Iris pigment epithelial cell (primary cell): ENCODE measurements around the gene SRPX.
A peak's percentile ranks its signal among the peaks of the same experiment; 100 is the strongest.

Experiments used
- DNase-seq: peaks from one replicate; pipeline ENCODE4 v3.0.0-alpha.2; 2011; ENCODE audit warnings: low read depth

SRPX gene

DNA sequence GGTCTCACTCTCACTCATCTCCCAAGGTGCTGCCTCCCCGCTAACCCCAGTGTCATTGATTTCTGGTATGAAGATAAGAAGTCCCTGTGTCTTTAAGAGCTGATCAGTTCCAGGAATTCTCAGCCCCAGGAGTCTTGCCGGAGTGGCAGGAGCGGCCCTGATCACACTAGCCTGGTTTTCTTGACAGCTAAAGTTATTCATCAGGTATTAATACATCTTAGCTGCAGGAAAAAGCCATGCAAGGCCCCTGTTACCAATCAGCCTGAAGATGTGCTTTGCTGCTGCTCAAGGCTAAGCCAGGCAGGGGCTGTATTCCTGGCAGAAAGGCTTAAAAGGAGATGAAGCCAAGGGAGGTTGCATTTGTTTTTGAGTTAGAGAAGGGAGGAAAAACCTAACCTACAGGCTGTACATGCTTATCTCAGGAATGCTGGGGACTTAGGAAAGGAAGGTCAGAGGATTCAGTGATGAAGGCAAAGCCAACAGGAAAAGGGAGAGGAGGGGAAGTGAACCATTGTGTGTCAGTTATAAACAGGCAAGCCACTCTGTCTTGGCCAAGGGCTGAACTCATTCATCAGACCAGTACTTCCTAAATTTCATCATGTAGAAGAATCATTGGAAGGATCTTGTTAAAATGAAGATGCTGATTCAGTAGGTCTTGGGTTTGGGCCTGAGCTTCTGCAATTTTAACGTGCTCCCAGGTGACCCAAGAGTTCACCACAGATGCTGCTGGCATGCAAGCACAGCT is 8.6 kb downstream of the SRPX start:
- no peak for DNase-seq

DNA sequence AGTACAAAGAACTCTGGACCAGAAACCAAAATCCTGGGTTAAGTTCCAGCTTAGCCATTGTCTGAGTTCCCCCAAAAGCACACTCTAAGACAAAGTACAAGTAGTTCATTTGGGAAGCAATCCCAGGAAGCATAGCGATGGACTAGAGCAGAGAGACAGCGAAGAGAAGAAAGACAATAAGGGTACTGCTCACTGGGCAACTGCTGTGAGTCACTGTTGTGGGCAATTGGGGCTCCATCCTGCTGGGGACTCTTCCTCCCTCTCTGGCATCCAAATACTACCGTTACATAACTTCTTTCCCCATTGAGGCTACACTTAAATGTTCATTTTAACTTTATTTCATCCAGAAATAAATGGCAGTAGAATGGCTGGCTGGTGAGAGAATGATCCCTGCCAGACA is 14.1 kb downstream of the SRPX start:
- DNase-seq: no peak

DNA sequence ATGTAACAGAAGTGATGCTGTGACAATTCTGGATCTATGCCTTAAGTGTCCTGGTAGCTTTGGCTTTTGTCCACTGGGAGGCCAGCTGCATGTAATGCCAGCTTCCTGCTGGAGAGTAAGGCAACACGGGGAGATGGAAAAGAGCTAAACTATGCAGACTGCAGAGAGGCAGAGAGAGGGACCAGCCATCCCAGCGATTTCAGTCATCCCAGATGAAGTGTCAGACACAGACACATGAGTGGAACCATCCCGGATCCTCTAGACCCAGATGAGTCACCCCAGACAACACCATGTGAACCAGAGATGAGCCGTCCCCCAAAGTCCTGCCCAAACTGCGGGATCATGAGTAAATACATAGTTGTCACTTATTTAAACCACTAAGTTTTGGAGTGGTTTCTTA is 14.6 kb downstream of the SRPX start:
- peak; percentile 25 for DNase-seq

DNA sequence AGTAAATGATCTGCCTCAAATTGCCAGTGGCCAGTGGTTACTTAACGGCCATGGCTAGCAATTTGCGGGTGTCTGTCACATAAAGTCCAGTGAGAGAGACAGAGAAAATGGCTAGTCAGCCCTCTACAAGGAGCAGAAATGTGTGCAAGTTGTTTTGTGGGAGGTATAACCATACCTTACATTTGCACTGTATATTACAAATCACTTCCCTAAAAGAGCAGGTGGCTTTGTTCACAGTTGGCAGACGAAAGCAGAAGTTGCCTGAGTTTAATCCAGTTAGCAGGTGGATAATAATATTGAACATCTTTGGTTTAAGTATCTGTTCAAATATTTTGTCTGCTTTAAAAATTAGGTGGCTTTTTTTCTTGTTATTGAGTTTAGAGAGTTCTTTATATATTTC is 15.6 kb downstream of the SRPX start:
- no peak for DNase-seq

DNA sequence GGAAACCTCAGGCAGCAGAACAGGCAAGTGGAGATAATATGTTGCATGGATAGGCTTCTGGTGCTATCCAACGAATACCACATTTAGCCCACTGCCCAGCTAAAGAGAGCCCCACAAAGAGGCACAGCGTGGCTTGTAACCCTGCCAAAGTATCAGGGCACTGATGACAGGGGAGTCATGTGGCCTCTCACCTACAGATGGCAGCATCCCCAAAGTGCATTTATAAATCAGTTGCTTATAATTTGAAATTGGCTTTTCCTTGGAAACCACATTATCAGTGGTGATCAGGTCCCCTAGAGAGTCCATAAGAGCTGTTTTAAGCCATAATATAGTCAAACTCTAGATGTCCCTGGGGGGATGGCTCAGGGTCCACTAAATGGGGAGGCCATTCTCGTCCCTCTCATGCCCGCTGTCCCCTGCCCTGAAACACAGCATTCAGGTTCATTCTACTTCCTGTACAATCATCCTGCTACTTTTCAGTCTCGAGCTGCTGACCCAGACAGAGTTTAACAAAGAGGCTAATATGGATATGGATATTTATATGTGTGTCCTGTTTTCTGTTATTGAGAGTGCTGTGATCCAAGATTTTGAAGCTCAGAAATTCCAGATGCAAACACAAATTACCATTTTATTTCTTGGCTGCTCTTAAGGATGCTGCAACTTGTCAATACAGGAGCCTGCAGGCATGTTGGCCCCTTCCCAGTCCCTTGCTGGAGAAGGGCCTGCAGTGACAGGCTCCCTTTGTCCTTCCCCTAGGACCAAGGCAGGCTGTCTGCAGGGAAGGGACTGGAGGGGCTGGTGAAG is 28.5 kb downstream of the SRPX start:
- DNase-seq: no peak

DNA sequence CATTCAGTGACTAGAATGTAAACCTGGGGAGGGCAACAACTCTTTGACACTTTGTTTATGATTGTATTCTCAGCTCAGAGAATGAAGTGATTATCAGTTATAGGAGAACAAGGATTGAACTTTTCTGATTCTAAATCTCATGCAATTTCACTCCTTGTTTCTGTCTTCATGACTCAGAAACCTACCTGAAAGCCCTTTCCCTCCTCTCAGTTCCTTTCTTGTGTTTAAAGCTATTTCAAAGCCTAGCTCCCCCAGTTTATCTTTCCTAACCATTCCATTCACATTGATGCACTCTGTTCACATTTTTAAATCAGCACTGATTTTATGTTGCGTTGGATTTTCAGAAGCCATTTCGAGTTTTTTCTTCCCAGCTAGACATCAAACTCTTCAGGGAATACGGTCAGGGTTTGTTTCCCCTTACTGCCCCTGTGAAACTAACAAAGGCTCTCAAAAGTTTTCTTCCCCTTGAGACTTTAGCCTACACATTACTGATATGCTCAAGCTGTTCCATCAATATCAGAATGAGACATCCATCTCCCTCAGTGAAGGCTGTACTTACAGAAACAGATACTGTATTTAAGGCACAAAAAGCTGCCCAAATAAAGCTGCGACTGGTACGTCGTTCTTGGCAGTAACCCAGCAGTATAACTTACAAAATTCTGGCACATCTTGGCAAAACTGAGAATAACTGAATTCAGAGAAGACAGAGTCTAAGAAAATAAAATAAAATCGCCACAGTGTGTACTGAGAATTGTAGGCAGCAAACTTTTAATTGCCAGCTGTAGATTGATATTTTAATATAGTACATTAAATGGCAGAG is 31.0 kb downstream of the SRPX start:
- DNase-seq: no peak

DNA sequence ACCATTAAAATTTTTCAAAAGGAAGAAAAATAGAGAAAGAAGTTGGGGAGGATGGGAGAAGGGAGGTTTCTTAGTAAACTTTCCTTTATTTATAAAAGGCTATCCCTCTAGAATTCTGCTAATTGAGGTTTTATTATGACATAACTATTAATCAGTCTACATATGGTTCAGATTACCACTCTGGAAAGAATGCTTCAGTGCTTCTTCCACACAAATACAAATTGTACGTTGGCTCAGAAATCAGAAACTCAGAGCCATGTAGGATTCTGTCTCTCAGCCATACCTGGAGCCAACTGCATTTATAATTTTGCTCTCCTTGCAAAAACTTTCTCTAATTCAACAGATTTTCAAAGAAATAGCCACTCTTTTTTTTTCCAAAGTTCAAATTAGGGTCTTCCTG is 37.1 kb downstream of the SRPX start:
- peak; percentile 18 for DNase-seq

DNA sequence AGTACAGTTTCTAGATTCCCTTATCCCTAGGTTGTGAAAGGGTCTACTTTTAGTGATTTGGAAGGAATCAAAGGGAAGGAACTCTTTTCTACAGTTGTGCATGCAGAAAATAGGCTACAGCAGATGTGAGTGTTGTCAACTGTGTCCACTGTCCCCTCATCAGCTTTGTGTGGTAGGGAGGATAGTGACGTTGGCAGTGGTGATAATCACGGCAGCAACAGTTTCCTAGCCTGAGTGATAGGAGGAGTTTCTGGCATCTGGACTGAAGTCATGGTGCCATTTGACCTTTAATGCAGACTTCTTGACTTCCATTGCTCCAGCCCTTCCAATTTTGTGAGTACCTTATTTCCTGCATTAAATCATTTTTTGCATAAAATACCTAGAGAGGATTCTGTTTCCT is 39.3 kb downstream of the SRPX start:
- no peak for DNase-seq

DNA sequence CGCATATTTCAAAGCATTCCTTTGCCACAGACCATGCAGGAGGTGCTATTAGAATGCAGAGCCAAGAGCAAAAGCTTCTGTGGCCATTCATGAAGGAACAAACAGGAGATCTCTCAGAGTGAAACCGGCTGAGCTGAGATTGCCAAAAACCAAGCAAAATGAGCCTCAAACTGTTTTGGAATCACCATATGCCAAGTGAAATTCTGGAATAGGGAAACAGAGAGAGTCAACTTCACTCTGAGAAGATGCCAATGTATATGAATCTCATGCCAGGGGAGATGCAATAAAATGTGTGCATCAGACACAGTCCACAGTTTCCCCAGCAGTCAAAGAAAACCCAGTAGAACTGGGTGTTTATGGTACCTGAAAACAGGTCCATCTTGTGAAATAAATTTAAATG is 42.3 kb downstream of the SRPX start:
- DNase-seq: no peak

DNA sequence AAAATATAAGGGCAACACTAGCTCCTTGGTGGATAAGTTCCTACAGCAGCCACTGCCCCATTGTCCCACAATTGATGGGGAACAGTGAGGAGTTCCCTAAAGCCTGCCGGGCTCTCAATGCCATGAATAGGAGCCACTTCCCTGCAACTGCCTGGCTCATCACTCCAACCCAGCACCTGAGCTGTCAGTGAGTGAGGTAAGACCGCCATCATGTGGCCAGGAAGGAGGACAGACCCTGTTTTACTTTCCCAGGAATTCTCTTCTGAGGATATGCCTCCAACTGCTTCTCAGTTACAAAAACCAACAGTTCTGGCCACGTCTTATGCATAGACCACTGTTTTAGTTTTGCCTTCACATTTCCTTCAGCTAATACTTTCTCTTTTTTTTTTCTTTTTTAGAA is 45.5 kb downstream of the SRPX start:
- DNase-seq: peak; percentile 31

DNA sequence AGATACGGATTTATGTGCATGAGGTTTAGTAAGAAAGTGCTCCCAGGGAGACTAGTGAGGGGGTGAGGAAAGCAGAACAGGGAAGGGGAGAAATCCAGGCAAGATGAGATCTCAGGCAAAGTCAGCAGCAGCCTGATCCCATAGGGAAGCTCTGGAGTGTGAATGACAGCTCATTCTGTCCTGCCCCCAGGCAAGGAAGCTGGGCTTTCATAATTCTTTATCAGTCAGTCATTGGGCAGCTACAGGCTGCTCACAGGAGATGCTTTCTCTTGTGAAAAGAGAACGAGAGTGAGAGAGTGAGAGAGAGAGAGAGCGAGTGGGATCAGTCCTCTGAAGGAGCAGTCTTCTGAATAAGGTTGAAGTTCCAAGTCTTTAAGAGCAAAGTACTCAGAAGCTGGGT is 48.1 kb downstream of the SRPX start:
- DNase-seq: peak; percentile 15

DNA sequence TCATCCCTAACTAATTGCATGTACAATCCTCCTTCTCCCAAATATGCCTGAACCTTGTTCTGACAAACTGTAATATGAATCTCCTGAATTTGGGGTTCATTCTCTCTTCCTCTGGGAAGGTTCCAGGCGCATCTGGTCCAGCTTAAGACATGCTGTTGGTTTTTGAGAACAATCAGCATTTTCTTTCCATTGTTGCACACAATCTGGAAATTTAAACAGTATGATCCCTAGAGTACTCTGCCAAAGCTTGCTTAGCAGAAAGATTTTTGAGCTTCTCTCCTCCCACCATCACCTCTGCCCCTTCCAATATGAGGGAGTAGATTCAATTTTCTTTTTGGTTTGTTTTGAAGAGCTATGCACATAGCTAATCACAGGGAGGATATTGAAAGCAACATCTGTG is 50.1 kb downstream of the SRPX start:
- DNase-seq: no peak

DNA sequence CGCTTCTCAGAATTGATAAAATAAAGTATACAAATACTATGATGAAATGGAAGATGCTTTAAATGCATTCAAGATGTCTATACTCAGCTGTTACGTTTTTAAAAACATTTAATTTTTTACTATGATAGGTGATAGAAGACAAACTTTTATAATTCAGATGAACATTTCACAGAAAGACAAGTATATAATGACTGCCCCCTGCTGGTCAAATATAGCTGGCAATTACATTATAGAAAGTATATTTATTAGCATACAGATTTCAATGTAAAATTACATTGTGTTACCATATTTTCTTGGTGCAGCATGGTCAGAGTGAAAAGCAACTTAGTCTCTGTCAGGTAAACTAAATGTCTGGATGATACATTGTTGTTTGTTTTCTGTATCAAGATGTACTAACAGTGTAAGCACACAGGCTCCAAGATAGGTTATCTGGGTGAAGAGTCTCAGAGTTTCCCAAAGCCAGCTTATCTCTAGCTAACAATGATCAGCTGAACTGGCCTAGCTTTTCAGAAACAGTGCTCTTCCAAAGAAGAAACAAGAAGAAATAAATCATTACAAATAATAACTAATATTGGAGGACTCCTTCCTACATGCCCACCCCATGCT is 54.1 kb downstream of the SRPX start:
- peak; percentile 25 for DNase-seq

DNA sequence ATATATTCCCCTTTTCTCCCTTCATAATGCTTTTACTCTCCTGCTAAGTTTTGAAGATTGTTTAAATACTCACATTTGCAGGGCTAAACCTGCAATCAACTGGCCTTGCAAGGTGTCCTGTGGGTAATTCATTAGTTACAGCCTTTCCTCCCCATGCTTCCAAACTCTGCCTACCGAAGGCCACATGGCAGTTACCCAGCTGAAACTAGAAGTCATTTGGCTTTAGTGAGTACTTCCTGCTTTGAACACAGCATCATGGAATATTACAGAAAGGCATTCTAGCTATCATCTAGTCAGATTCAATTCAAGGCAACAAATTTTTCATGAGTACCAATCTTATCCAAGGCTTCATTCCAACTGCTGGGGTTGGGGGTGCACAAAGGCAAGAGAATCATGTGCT is 55.6 kb downstream of the SRPX start:
- no peak for DNase-seq

DNA sequence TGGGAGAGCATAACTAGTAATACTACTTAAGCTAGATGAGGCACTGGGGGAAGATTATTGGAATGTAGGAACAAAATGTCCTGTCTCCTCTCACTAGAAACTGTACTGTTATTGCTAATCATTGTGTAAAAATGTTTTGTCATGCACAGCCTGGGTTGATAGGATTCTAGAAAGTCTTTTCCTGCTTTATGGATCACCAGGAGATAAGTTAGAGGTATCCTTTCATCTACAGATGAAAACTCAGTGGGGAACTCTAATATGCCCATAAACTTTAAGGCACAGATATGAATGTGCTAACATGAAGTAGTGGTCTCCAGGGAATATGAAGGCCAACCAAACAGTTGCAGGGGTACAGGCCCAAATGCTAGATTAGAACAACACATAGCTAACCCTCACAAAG is 57.5 kb downstream of the SRPX start:
- DNase-seq: no peak

DNA sequence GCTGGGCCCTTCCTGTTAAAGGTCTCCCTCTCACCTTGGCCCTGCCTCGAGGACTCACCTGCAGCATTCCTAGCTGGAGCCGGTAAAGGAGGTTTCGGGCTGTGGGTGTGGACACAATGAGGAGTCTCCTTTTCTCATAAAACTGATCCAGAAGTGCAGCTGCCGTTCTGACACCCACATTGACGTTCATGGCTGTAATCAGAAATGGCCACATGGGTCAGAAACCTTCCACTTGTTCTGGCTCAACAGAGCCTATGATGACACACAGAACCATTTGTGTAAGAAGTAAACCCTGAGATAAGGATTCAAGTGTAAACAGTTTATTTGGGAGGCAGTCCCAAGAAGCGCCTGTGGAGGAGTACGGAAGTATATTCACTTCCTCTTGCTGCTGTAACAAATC is 63.8 kb downstream of the SRPX start:
- DNase-seq: no peak

DNA sequence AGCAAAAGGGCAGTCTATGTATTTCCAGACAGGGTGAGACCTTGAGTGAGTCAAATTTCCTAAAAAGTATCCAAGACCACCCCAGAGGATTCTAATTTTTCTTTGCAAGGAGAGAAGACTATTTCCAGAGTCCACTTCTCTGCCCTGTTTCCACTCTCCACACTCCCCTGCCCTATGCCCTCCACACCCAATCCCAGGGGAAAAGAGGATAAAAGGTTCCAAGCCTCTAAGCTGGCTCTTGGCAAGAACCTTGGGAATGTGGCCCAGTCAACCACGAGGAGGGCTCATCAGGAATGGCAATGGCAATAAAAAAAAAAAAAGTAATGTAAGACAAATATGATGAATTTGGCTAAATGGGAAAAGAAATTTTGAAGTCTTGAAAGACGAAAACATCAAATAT is 65.9 kb downstream of the SRPX start:
- no peak for DNase-seq

DNA sequence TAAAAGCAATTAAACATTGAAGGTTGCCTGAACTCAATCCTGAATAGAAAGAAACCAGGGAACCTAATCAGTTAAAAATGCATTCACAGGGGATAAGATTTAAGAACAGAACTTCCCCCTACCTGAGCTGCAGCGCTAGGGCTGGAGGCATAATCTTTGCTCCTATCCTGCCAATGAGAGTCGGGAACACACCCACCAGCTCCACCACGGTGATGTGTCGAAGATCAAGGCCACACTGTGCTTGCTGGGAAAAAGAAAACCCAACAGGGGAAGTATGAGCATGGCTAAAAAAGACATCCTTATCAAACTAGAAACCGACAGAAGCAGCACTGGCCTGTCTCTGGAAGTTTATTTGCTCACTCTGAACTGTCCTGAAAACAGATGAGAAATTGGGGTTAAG is 66.3 kb downstream of the SRPX start:
- no peak for DNase-seq

DNA sequence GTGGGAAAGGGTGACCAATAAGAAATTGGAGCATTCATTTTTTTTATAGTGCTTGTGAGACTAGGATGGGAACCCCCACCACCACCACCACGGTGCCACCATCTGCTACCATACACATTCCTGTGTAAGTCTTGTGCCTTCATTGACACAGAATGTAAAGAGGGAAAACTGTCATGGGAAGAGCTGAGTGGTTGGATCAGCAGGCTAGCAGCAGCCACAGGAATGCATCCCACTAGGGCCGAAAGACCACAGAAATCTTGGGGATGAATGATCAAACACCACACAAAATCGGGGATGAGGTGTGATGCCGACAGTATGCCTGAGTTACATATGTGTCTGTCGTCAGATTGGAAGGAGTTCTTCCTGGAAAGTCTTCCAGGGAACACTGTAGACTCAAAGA is 69.2 kb downstream of the SRPX start:
- peak; percentile 29 for DNase-seq

DNA sequence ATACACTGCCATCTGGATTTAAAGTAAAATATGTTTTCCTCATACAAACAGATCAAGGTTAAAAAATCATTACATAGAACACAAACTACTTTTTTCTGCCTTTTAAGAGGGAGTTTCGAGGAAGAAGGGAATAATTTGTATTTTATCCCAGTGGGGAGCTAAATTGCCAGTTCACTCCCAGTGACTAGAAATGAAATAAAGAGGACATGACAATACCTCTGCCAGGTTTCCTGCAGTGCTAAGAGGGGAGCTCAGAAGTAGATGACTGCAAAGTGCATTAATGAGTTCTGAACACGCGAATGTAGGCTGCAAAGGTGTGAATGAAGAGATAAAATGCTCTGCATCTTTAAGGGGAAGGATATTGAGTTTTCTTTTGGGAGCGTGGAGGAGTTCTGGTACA is 69.7 kb downstream of the SRPX start:
- DNase-seq: no peak

DNA sequence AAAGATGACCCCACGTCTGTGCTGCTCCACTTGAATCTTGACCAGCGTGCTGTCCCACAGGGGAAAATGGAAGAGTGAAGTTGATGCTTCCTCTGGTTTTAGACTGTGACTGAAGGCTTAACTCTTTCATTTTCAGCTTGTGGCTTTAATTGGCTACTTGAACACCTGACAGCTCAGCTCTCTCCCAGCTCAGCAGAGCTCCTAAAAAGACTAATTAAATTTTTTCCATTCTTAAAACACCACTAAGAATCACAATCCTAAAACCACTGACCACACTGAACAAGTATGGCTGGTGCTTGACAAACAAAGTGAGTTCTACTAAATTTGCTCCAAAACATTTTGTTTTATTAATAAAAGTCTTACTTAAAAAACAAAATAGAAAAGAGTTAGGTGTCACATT is 71.7 kb downstream of the SRPX start:
- no peak for DNase-seq

DNA sequence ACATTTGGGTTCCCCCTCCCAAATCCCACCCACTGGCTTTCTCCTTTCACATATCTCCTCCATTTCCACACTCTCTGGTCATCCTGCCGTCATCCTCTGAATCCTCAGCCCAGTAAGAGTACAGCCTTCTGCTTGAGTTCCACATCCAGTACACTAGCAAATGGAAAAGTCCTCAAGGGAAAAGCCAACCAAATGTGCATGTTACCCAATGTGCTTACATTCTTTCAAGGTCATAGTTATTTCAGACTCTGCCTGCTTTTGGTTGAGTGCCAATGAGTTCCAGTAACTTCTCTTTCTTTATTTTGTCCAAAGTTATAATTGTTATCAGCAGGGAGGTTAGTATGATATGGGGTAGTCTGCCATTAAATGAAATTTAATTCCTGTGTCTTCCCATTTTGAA is 78.1 kb downstream of the SRPX start:
- DNase-seq: peak; percentile 65

DNA sequence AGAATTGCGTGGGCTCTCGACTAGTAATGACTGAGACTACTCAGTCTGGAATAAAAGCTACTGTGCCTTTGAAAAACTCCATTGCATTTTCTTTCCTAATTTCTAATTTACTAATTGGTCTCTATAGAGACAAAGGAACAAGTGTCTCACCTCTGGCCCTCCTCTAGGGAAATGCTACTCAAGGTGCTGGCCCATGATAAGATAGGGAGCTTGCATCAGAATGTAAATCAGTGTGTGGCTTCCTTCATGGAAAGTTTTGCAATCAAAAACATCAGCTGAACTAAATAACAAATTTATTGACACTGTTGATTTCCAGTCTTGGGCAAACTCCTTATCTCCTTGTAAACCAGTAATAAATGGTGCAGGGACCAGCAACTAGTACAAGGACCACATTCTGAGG is 81.8 kb downstream of the SRPX start:
- no peak for DNase-seq
